ENCODE results near the gene TNFRSF1B.

TNFRSF1B gene

DNA sequence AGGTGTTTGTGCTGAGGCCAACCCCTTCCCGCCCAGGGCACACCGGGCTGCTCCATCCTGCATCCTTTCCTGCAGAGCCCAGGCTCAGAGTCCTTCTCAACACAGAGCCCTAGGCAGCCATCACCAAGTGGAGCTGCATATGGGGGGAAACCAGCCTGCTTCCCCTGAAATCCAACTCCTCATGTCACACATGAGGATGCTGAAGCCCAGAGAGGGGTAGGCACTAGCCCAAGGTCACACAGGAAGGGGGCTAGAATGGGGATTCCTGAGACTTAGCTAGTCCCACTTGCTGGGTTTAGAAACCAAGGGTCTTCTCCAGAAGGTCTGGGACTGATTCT, 5.5 kb upstream of the TNFRSF1B start:
- H3K9me3 Mint-ChIP-seq = no peaks in the 10 kb centered on the region
- no peaks in the 10 kb centered on the region for H3K27me3 Mint-ChIP-seq
- no peak overlapping the region for H3K4me3 Mint-ChIP-seq
- H3K4me1 Mint-ChIP-seq (ENCODE audit: low read depth) = peaks cover 92% of the 10 kb centered on the region
- H3K36me3 Mint-ChIP-seq (ENCODE audit: low read depth) = no peaks in the 10 kb centered on the region
- H3K27ac Mint-ChIP-seq = peak overlapping the region; percentile 90

DNA sequence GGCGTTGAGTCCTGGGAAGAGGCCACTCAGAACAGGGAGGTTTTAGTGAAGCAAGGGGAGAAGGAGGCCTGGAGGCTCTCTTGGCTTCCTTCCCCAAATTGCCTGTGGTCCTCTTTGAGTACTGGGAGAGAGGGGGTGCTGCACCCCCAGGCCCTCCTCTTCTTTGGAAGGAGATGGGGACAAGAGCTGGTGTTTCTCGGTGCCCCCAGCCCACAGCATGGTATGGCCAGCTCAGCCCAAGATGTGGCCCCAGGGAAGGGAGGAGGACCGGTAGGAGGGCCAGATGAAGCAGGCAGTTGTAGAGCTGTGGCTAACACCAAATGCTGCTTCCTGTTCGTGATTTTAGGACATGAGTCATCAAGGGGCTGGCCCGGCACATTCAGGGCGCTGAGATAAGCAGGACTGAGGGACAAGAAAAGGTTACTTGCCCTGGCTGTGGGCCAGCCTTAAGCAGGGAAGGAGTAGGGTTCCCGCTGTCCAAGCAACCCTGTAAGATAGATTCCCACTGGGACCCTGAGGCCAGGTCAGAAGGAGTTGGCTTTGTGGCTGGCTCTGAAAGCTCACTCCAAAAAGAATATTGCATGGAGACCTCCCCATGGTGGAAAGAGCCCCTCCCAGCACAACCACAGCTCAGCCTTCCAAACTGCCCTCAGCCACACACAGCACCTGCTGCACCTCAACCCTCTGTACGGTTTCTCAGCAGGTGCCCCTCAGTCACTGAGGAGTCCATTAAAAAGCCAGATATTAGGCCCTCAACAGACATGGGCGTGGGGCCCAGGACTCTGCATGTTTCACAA, 4.9 kb upstream of the TNFRSF1B start:
- H3K4me1 Mint-ChIP-seq (ENCODE audit: low read depth) = peaks cover 89% of the 10 kb centered on the region
- peak overlapping the region; percentile 90 for H3K27ac Mint-ChIP-seq
- H3K36me3 Mint-ChIP-seq (ENCODE audit: low read depth) = no peaks in the 10 kb centered on the region
- H3K27me3 Mint-ChIP-seq = no peaks in the 10 kb centered on the region
- H3K4me3 Mint-ChIP-seq = peak overlapping the region; percentile 49
- H3K9me3 Mint-ChIP-seq = no peaks in the 10 kb centered on the region

DNA sequence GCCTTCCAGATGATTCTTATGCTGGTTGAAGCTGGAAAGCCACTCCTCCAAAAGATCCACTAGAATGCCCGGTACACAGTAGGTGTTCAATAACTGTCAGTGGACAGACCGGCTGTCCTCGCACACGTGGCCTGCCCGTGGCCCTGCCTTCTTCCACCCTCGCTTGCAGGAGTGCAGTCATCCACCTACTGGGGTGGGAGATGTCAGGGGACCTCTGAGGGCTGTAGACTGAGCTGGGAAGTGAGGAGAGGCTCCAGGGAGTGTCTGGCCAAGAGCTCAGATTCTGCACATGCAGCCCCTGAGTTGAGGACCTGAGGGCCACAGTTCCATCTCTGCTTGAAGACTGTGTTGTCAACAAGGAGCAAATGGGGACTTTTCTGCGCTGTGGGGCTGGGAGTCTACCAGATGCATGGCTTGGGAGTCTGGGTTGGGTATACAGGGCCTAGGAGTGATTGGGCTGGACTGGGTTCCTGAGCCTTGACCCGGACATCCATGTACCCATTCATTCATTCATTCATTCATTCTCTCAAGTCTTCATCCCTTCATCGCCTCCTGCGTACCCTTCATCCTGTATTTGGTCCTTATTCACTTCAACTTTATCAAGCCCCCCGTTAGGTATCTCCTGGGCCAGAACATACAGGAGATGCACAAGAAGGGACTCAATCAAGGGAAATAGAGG, 4.2 kb upstream of the TNFRSF1B start:
- Mint-ChIP-seq H3K27me3 (no peaks in the 10 kb centered on the region), H3K9me3 (no peaks in the 10 kb centered on the region), H3K4me3 (peak overlapping the region; percentile 49), H3K27ac (peak overlapping the region; percentile 90), H3K4me1 (ENCODE audit: low read depth) (peaks cover 84% of the 10 kb centered on the region), H3K36me3 (ENCODE audit: low read depth) (peaks cover 3% of the 10 kb centered on the region)

DNA sequence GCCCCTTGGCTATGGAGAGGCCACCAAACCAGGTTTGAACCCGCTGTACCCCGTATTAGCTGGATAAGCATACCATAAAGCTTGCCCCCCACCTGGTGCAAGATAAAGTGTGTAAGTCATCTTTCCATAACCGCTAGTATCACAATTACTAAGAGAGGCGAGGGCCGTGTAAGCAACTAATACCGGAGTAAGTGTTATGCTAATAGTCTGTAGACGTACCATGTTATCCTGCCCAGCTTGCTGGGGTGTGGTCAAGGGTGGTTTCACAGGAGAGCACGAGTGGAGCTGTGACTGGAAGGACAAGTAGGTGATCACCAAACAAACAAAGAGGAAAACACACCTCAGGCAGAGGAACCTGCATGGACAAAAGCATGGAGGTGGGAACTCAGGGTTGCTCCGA, 3.6 kb upstream of the TNFRSF1B start:
- Mint-ChIP-seq H3K4me3 (peak overlapping the region; percentile 17), H3K27ac (peak overlapping the region; percentile 90), H3K4me1 (ENCODE audit: low read depth) (peaks cover 84% of the 10 kb centered on the region)

DNA sequence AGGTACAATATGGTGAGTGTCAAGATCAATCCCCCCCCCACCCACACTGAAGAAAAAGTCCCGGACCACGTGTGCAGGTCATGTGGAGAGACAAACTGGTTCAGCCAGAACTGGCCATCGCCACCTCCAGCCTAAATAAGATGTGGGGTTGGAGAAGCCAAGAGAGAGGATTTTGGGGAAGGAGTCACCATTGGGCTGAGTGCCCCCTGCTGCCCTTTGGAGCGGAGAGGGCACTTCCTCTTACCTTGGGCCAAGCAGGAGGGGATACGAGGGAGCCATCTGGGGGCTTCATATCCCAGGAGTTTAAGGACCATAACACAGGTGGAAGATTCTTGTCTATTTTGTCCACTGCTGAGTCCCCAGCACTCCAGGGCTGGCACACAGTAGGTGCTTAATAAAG, 2.6 kb upstream of the TNFRSF1B start:
- Mint-ChIP-seq H3K4me1 (ENCODE audit: low read depth) (peaks cover 82% of the 10 kb centered on the region), H3K27ac (no peak overlapping the region), H3K4me3 (no peak overlapping the region), H3K36me3 (ENCODE audit: low read depth) (peaks cover 17% of the 10 kb centered on the region), H3K27me3 (no peaks in the 10 kb centered on the region), H3K9me3 (no peaks in the 10 kb centered on the region)

More for the DNA sequence above, 3.6 kb upstream of the TNFRSF1B start:
- Mint-ChIP-seq H3K27me3 (no peaks in the 10 kb centered on the region), H3K36me3 (ENCODE audit: low read depth) (peaks cover 9% of the 10 kb centered on the region), H3K9me3 (no peaks in the 10 kb centered on the region)

DNA sequence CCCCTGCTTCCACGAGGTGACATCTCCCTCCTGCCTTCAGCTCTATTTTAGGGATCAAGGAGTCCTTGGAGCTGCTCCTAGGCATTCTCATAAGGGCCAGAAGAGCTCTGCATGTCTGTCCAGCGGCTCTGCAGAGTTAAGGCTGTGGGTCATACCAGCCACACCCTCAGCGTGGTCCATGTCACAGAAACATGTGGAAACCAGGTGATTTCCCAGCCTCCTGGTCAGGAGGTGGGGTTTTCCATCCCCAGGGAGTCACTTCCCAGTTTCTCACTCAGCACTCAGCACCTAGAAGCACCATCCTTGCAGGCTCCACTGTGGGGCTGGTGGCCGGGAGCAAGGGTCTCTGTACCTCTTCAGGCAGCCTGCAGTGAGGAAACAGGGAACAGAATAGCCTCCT, 1.4 kb upstream of the TNFRSF1B start:
- Mint-ChIP-seq H3K36me3 (ENCODE audit: low read depth) (peaks cover 28% of the 10 kb centered on the region), H3K9me3 (no peaks in the 10 kb centered on the region), H3K4me3 (no peak overlapping the region), H3K27me3 (no peaks in the 10 kb centered on the region), H3K4me1 (ENCODE audit: low read depth) (peaks cover 82% of the 10 kb centered on the region), H3K27ac (no peak overlapping the region)

DNA sequence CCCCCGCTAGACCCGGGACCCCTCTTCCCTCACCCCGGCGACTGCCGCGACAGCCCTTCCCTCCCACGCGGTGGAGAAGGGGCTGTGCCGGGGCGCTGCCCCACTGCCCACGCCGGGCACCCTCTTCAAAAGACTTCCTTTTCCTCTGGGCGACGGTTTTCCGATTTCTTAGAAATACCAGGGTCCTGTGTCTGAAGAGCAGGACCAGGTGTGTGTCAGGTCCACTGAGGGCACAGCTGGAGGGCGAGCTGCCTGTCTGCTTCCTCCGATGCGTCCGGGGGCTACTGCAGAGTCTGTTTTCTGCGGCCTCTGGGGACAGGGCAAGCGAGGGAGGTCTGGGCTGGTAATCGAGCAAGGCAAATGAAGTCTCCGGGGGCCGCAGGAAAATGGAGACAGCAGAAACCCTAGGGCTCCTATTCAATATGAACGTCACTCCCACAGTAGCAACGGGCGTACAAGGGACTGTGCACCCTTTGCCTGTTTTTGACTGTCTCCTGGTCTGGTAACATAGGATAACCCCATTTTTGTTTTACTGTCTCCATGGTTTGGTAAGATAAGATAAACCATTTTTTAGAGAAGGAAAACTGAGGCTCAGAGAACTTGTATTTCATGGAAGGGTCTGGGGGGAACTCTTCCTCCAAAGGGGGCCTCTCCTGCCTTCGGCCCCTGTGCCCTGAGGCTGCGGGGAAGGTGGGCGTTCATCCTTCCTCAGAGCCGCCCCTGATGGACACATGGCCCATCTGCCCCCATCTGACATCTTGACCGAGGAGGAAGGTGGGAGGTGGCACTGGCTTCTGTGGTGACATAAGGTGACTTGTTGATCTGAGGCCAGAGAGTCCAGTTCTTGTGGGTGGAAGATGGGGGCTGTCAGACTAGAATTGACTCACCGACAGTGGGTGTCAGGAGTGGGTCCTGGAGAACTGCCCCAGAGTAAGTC, 970 bp downstream of the TNFRSF1B start:
- Mint-ChIP-seq H3K4me3 (peak overlapping the region; percentile 99), H3K27ac (peak overlapping the region; percentile 98), H3K4me1 (ENCODE audit: low read depth) (peaks cover 78% of the 10 kb centered on the region), H3K27me3 (no peaks in the 10 kb centered on the region), H3K9me3 (peaks cover 4% of the 10 kb centered on the region), H3K36me3 (ENCODE audit: low read depth) (peaks cover 37% of the 10 kb centered on the region)

DNA sequence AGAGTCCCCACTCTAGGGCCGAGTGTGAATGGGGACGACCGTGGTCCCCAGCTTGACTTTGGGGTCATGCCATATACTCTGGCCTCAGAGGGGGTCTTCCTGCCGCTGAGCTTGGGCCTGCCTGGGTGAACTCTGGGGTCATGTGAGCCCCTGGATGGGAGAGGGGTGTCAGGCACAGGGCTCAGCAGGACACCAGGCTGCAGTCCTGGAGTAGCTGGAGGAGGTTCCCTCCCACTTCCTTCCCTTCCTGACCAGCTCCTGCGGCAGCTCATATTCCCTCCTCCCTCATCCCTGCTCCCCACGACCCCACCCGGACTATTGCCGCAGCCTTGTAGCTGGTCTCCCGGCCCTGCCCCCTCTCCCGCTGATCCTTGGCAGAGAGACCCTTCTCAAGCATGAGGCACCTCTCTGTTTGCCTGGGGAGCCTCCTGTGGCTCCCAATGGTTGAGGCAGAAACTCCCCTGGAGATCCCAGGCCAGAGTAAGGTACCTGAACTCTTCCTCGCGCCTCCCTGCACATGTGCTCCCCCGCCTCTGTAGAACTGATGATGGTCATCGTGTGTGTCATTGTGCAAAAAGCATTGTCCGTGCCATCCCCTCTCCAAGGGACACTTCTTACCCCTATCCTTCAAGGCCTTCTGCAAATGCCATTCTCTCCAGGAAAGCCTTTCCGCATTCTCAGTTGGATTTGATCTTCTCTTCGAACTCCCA, 1.8 kb downstream of the TNFRSF1B start:
- peaks cover 38% of the 10 kb centered on the region for H3K36me3 Mint-ChIP-seq (ENCODE audit: low read depth)
- peak overlapping the region; percentile 99 for H3K4me3 Mint-ChIP-seq
- peaks cover 78% of the 10 kb centered on the region for H3K4me1 Mint-ChIP-seq (ENCODE audit: low read depth)
- no peaks in the 10 kb centered on the region for H3K27me3 Mint-ChIP-seq
- peaks cover 4% of the 10 kb centered on the region for H3K9me3 Mint-ChIP-seq
- peak overlapping the region; percentile 98 for H3K27ac Mint-ChIP-seq

DNA sequence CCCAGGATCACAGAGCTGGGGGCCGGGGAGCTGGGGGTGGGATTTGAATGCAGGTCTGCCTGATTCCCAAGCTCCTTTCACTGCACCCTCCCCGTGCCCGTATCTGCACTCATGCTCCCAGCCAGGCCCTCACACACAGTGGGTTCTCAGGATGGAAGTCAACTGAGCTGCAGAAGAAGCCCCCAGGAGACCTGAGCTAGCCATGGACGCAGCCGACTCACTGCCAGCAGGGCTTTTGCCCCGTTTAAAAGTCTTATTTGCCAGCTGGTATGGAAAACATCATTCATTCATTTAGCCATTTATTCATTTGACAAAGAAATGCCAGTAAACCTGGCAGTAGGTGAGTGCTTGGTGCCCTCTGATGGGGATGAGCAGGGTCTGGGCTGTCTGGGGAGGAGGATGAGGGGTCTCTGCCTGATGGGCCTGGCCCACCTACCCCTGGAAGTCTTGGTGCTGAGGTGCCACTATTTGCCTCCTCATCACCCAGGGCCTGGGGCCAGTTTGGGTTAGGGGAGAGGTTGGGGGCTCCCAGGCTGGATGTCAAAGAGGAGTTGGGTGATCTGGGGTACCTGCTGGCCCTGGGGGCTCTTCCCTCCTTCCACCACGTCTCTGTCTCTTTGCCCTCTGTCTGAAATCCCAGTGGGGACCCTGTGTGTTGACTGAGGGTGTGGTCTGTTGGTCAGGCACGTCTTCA, 2.8 kb downstream of the TNFRSF1B start:
- Mint-ChIP-seq H3K4me1 (ENCODE audit: low read depth) (peaks cover 79% of the 10 kb centered on the region), H3K27ac (peak overlapping the region; percentile 60), H3K27me3 (no peaks in the 10 kb centered on the region), H3K9me3 (peaks cover 4% of the 10 kb centered on the region), H3K36me3 (ENCODE audit: low read depth) (peaks cover 40% of the 10 kb centered on the region), H3K4me3 (peak overlapping the region; percentile 99)

DNA sequence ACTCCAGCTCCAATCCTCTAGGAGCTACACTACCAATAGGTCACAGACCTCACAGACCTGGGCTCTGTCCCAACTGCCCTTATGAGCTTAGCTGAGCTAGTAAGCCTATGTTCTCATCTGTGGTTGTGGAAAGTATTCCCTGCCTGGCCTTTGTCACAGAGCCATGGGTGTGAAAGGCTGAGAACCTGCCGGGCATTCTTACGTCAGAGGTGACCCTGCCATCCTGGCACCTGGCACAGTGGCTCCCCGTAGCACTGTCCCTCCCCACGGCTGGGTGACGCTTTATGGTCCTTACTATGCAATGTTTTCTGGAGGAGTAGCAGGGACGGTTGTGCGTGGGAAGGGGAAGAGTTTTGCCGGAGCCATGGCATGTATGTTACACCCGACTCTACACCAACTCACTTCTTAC, 3.5 kb downstream of the TNFRSF1B start:
- H3K27ac Mint-ChIP-seq = peak overlapping the region; percentile 60
- peak overlapping the region; percentile 99 for H3K4me3 Mint-ChIP-seq
- peaks cover 82% of the 10 kb centered on the region for H3K4me1 Mint-ChIP-seq (ENCODE audit: low read depth)
- H3K9me3 Mint-ChIP-seq = peaks cover 4% of the 10 kb centered on the region
- peaks cover 46% of the 10 kb centered on the region for H3K36me3 Mint-ChIP-seq (ENCODE audit: low read depth)
- H3K27me3 Mint-ChIP-seq = no peaks in the 10 kb centered on the region

DNA sequence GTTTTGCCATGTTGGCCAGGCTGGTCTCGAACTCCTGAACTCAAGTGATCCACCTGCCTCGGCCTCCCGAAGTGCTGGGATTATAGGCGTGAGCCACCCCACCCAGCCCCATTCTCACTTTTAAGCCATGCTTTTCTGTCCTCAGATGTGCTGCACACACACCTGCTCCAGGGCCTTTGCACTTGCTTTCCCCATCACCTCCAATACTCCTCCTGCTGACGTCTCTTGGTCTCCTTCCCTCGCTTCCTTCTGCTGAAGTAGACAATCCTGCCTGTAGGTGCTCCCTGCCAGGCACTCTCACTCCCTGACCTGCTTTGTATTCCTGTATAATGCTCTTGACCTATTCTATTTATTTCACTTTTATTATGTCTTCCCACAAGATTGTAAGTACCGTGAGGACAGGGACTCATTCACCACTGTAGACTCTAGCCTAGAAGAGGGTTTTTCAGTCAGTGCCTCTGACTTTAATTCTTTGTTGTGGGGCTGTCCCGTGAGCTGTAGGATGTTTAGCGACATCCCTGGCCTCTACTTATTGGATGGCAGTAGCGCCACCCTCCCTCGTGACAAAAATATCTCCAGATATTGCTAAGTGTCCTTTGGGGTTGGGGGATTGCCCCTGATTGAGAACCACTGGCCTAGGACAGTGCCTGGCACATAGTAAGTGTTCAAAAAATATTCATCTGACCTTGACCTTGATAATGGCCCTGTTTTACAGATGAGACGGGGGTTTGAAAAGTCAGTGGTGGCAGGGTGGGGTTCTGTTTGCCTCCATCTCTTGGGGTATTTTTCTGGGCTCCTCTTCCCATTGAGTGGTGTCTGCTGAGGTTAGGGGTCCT, 4.6 kb downstream of the TNFRSF1B start:
- Mint-ChIP-seq H3K4me3 (peak overlapping the region; percentile 68), H3K4me1 (ENCODE audit: low read depth) (peaks cover 87% of the 10 kb centered on the region), H3K27me3 (no peaks in the 10 kb centered on the region), H3K9me3 (peaks cover 4% of the 10 kb centered on the region), H3K27ac (peak overlapping the region; percentile 87), H3K36me3 (ENCODE audit: low read depth) (peaks cover 57% of the 10 kb centered on the region)

DNA sequence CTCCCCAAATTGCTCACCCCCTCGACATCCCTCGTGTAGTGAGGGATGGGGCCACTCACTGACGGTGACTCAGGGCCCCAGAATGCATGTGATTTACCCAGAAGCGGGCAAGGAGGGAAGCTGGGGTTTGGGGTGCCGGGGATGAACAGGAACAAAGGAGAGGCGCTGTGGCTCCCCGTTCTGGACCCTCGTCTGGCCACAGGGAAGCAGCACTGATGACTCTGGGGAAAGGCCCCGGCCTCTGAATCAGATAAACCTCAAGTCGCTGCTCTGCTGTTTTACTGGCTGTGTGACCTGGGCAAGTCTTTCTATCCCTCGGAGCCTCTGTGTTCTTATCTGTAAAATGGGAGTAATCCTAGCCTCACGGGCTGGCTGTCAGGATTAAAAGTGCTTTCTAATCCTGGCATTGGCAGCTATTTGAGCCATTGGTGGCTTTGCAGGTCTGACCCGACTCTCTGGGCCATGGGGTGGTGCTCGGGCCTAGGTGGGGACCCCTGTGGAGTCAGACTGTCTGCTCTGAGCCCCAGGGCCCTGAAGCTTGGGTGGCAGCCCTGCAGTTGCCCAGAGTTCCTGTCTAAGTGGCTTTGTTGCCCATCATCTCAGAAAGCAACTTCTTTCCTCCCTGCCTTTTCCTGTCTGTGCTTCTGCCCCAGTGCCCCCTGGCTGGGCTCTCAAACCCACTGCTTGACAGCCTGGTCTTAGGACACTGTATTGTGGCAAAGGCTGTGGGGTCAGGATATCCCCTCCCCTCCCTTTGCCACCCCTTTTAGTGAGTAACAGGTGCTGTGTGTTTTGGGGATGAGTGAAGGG, 5.5 kb downstream of the TNFRSF1B start:
- H3K27me3 Mint-ChIP-seq = no peaks in the 10 kb centered on the region
- H3K4me1 Mint-ChIP-seq (ENCODE audit: low read depth) = peaks cover 93% of the 10 kb centered on the region
- peaks cover 4% of the 10 kb centered on the region for H3K9me3 Mint-ChIP-seq
- H3K36me3 Mint-ChIP-seq (ENCODE audit: low read depth) = peaks cover 61% of the 10 kb centered on the region
- peak overlapping the region; percentile 87 for H3K27ac Mint-ChIP-seq
- H3K4me3 Mint-ChIP-seq = peak overlapping the region; percentile 68
